ENCODE measurements around the gene CENPB. TPM values are rescaled to one million over a fixed set of nuclear protein-coding genes. Genes with fewer than 3 reads are reported as not detected.

CENPB gene
- total and polyA plus RNA-seq, 4 donors, result 4.5 to 32.4 (median 25.4) TPM

DNA sequence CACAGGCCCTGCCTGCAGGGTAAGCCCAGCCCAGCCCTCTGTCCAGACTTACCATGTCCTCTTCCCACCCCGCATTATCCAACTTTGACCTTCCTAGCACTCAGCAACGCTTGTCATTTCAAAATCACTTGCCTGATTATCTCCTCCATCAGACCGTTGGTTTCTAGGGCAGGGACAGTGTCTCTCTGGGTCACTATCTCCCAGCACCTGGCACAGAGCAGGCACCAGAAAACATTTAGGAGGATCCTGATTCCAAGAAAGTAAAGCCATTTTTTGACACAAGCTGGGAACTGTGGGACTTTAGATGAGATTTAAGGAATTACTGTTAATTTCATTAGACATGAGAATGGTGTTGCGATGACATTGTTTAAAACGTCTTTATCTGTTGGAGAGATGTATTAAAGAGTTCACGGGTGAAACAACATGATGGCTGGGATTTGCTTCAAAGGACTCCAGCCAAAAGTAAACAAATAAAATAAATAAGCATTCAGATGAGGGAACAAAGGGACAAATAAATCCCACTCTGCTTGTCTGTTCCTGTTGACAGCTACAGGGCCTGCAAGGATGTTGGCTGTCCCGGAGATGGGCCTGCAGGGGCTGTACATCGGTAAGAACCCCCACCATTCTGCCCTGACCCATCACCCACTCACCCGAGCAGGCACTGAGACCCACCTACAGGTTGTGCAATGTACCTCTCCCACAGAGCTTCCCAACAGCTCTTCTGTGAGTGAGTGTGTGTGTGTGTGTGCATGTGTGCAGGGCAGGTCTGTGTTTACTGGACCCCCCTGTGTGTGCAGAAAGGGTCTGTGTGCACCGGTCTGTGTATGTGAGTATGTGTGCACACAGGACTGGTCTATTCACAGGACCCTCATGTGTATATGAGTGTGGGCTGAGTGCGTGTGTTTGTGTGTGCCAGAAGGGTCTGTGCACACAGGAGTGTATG, 48.2 kb downstream of the CENPB start:
- DNase-seq (ENCODE audit: low spot score), result no peak
- Histone ChIP-seq H3K27ac (ENCODE audit: low read depth in 1 of 2, low read length in 2 of 2) (no peak overlapping the region), H3K9ac (ENCODE audit: low read depth in 1 of 2, low read length in 2 of 2) (no peak overlapping the region), H3K4me3 (ENCODE audit: low read depth in 1 of 3, low read length in 3 of 3) (no peak overlapping the region), H3K27me3 (ENCODE audit: control insufficient read depth in 4 of 4, insufficient read depth in 4 of 4, low read length in 3 of 4) (no peaks in the 10 kb centered on the region), H3K4me1 (ENCODE audit: control insufficient read depth in 4 of 4, insufficient read depth in 4 of 4, low read length in 3 of 4) (peaks cover 5 to 12% (median 8%) of the 10 kb centered on the region in 4 donors), H3K9me3 (ENCODE audit: control insufficient read depth in 4 of 4, low read length in 3 of 4) (no peaks in the 10 kb centered on the region), H3K36me3 (ENCODE audit: control insufficient read depth in 4 of 4, insufficient read depth in 3 of 4, low read depth in 1 of 4, low read length in 3 of 4) (no peaks in the 10 kb centered on the region)
- WGBS, result 44% methylated on average over 11 of the region's 11 CpGs
- no peak for TF ChIP-seq JUND (IDR thresholded peaks at IDR 0.05)
- TF ChIP-seq SP1 (IDR thresholded peaks at IDR 0.05), result peak; percentile 8
- TF ChIP-seq YY1 (IDR thresholded peaks at IDR 0.05), result peak; percentile 24
- TF ChIP-seq, protein P1, sequence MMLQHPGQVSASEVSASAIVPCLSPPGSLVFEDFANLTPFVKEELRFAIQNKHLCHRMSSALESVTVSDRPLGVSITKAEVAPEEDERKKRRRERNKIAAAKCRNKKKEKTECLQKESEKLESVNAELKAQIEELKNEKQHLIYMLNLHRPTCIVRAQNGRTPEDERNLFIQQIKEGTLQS (IDR thresholded peaks at IDR 0.05), result no peak
- TF ChIP-seq RXRA (IDR thresholded peaks at IDR 0.05), result peak; percentile 76 to 82
- no peak for TF ChIP-seq RAD21 (IDR thresholded peaks at IDR 0.05)
- TF ChIP-seq, protein P2, sequence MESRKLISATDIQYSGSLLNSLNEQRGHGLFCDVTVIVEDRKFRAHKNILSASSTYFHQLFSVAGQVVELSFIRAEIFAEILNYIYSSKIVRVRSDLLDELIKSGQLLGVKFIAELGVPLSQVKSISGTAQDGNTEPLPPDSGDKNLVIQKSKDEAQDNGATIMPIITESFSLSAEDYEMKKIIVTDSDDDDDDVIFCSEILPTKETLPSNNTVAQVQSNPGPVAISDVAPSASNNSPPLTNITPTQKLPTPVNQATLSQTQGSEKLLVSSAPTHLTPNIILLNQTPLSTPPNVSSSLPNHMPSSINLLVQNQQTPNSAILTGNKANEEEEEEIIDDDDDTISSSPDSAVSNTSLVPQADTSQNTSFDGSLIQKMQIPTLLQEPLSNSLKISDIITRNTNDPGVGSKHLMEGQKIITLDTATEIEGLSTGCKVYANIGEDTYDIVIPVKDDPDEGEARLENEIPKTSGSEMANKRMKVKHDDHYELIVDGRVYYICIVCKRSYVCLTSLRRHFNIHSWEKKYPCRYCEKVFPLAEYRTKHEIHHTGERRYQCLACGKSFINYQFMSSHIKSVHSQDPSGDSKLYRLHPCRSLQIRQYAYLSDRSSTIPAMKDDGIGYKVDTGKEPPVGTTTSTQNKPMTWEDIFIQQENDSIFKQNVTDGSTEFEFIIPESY (IDR thresholded peaks at IDR 0.05), result no peak
- TF ChIP-seq NR2F2 (IDR thresholded peaks at IDR 0.05), result no peak
- TF ChIP-seq HNF4A (conservative IDR thresholded peaks at IDR 0.05), result peak; percentile 64 to 68

DNA sequence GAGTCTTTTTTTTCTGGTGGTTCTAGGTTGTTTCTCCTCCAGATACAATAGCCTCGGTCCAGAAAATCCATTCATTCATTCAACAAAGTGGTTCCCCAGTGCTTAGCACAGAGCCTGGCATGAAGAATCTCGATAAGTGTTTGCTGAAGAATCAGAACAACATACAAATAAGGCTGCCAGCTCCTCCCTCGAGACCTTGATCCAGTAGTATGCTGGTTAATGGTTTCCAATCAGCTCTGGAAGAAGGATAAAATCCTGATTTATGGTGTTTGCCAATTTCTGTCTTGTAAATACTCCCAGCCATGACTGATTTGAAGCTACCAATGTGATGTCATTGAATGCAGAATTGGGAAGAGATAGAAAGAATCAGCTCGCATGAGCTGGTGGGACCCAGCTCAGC, 50.8 kb downstream of the CENPB start:
- Histone ChIP-seq H3K9me3 (ENCODE audit: control insufficient read depth in 4 of 4, low read length in 3 of 4) (no peaks in the 10 kb centered on the region), H3K4me1 (ENCODE audit: control insufficient read depth in 4 of 4, insufficient read depth in 4 of 4, low read length in 3 of 4) (peaks cover 5 to 12% (median 8%) of the 10 kb centered on the region in 4 donors), H3K4me3 (ENCODE audit: low read depth in 1 of 3, low read length in 3 of 3) (no peak overlapping the region), H3K27ac (ENCODE audit: low read depth in 1 of 2, low read length in 2 of 2) (no peak overlapping the region), H3K36me3 (ENCODE audit: control insufficient read depth in 4 of 4, insufficient read depth in 3 of 4, low read depth in 1 of 4, low read length in 3 of 4) (no peaks in the 10 kb centered on the region), H3K9ac (ENCODE audit: low read depth in 1 of 2, low read length in 2 of 2) (no peak overlapping the region), H3K27me3 (ENCODE audit: control insufficient read depth in 4 of 4, insufficient read depth in 4 of 4, low read length in 3 of 4) (peaks cover 0 to 4% (median 1%) of the 10 kb centered on the region in 4 donors)
- TF ChIP-seq FOXA2 (IDR thresholded peaks at IDR 0.05), result no peak
- TF ChIP-seq, protein P3, sequence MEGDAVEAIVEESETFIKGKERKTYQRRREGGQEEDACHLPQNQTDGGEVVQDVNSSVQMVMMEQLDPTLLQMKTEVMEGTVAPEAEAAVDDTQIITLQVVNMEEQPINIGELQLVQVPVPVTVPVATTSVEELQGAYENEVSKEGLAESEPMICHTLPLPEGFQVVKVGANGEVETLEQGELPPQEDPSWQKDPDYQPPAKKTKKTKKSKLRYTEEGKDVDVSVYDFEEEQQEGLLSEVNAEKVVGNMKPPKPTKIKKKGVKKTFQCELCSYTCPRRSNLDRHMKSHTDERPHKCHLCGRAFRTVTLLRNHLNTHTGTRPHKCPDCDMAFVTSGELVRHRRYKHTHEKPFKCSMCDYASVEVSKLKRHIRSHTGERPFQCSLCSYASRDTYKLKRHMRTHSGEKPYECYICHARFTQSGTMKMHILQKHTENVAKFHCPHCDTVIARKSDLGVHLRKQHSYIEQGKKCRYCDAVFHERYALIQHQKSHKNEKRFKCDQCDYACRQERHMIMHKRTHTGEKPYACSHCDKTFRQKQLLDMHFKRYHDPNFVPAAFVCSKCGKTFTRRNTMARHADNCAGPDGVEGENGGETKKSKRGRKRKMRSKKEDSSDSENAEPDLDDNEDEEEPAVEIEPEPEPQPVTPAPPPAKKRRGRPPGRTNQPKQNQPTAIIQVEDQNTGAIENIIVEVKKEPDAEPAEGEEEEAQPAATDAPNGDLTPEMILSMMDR (IDR thresholded peaks at IDR 0.05; ENCODE audit: low read depth, low read length, missing input control), result no peak
- no peak for TF ChIP-seq HNF4A (conservative IDR thresholded peaks at IDR 0.05)
- no peak for TF ChIP-seq RAD21 (IDR thresholded peaks at IDR 0.05)
- TF ChIP-seq GABPA (IDR thresholded peaks at IDR 0.05 in 1 of 2, conservative IDR thresholded peaks at IDR 0.05 in 1 of 2), result no peak
- no peak for TF ChIP-seq HNF4G (IDR thresholded peaks at IDR 0.05)
- no peak for TF ChIP-seq RXRA (IDR thresholded peaks at IDR 0.05)
- TF ChIP-seq JUND (IDR thresholded peaks at IDR 0.05), result no peak
- TF ChIP-seq, protein P4, sequence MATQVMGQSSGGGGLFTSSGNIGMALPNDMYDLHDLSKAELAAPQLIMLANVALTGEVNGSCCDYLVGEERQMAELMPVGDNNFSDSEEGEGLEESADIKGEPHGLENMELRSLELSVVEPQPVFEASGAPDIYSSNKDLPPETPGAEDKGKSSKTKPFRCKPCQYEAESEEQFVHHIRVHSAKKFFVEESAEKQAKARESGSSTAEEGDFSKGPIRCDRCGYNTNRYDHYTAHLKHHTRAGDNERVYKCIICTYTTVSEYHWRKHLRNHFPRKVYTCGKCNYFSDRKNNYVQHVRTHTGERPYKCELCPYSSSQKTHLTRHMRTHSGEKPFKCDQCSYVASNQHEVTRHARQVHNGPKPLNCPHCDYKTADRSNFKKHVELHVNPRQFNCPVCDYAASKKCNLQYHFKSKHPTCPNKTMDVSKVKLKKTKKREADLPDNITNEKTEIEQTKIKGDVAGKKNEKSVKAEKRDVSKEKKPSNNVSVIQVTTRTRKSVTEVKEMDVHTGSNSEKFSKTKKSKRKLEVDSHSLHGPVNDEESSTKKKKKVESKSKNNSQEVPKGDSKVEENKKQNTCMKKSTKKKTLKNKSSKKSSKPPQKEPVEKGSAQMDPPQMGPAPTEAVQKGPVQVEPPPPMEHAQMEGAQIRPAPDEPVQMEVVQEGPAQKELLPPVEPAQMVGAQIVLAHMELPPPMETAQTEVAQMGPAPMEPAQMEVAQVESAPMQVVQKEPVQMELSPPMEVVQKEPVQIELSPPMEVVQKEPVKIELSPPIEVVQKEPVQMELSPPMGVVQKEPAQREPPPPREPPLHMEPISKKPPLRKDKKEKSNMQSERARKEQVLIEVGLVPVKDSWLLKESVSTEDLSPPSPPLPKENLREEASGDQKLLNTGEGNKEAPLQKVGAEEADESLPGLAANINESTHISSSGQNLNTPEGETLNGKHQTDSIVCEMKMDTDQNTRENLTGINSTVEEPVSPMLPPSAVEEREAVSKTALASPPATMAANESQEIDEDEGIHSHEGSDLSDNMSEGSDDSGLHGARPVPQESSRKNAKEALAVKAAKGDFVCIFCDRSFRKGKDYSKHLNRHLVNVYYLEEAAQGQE (IDR thresholded peaks at IDR 0.05), result no peak
- TF ChIP-seq, protein P2 (IDR thresholded peaks at IDR 0.05), result no peak
- TF ChIP-seq YY1 (IDR thresholded peaks at IDR 0.05), result no peak
- TF ChIP-seq EGR1 (IDR thresholded peaks at IDR 0.05; ENCODE audit: low read depth in 2 of 2), result no peak
- no peak for TF ChIP-seq TAF1 (conservative IDR thresholded peaks at IDR 0.05)
- TF ChIP-seq NR2F2 (IDR thresholded peaks at IDR 0.05), result no peak
- no peak for DNase-seq (ENCODE audit: low spot score)
- 73% methylated on average over 4 of the region's 4 CpGs for WGBS

All from liver (tissue), 9 donors.